ENCODE results near the gene RPUSD2. TPM values are rescaled to one million over a fixed set of nuclear protein-coding genes. Genes with fewer than 3 reads are reported as not detected.
A peak's percentile ranks its signal among the peaks of the same experiment; 100 is the strongest.

Gene RPUSD2
- total RNA-seq, 1 donor from 2014 or later, result 16.2 TPM

- H3K27me3 Mint-ChIP-seq, result no peaks in the 10 kb centered on the region
- H3K4me1 Mint-ChIP-seq (ENCODE audit: unreplicated experiment), result no peaks in the 10 kb centered on the region
- no peak overlapping the region for H3K4me3 Mint-ChIP-seq
- H3K9me3 Mint-ChIP-seq, result no peaks in the 10 kb centered on the region
- no peak overlapping the region for H3K27ac Mint-ChIP-seq
- no peak for TF ChIP-seq CTCF (conservative IDR thresholded peaks at IDR 0.05)
- no peaks in the 10 kb centered on the region for H3K36me3 Mint-ChIP-seq
- DNase-seq (ENCODE audit: extremely low spot score, unreplicated experiment), result no peak
Measured at GRCh38 chr15:40582726-40583246, 13.7 kb downstream of the RPUSD2 start.

DNA sequence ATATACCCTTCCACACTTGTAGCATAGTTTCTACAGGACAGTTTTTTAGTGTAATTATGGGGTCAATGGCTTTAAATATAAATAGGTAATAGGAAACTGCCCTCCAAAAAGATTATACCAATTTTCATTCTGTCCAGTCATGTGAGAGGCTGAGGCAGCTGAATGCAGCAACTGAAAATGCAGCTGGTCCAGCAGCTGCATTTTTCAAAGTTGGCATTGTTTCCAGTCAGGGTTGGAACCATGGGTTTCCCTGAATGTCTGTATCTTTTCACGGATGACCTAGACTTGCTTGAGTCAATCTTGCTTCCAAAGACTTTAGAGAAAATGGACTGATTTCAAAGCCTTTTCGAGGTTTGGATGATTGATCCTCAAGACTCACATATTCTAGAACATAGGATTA lies 15.1 kb downstream of the RPUSD2 start:
- no peaks in the 10 kb centered on the region for H3K36me3 Mint-ChIP-seq
- no peak for DNase-seq (ENCODE audit: extremely low spot score, unreplicated experiment)
- no peak overlapping the region for H3K4me3 Mint-ChIP-seq
- H3K27ac Mint-ChIP-seq, result no peak overlapping the region
- TF ChIP-seq CTCF (conservative IDR thresholded peaks at IDR 0.05), result no peak
- no peaks in the 10 kb centered on the region for H3K9me3 Mint-ChIP-seq
- H3K4me1 Mint-ChIP-seq (ENCODE audit: unreplicated experiment), result no peaks in the 10 kb centered on the region
- H3K27me3 Mint-ChIP-seq, result no peaks in the 10 kb centered on the region

GRCh38 chr15:40590667-40591050 lies 21.6 kb downstream of the RPUSD2 start:
- Mint-ChIP-seq H3K27me3 (peaks cover 6% of the 10 kb centered on the region), H3K9me3 (no peaks in the 10 kb centered on the region), H3K4me3 (peak overlapping the region; percentile 53), H3K36me3 (no peaks in the 10 kb centered on the region), H3K4me1 (ENCODE audit: unreplicated experiment) (peaks cover 16% of the 10 kb centered on the region), H3K27ac (peak overlapping the region; percentile 92)
- DNase-seq (ENCODE audit: extremely low spot score, unreplicated experiment), result no peak
- TF ChIP-seq CTCF (conservative IDR thresholded peaks at IDR 0.05), result no peak

GRCh38 chr15:40591389-40591788 lies 22.3 kb downstream of the RPUSD2 start:
- Mint-ChIP-seq H3K36me3 (no peaks in the 10 kb centered on the region), H3K9me3 (no peaks in the 10 kb centered on the region), H3K4me1 (ENCODE audit: unreplicated experiment) (peaks cover 19% of the 10 kb centered on the region), H3K4me3 (peak overlapping the region; percentile 76), H3K27ac (peak overlapping the region; percentile 92), H3K27me3 (peaks cover 6% of the 10 kb centered on the region)
- DNase-seq (ENCODE audit: extremely low spot score, unreplicated experiment), result no peak
- no peak for TF ChIP-seq CTCF (conservative IDR thresholded peaks at IDR 0.05)

DNA sequence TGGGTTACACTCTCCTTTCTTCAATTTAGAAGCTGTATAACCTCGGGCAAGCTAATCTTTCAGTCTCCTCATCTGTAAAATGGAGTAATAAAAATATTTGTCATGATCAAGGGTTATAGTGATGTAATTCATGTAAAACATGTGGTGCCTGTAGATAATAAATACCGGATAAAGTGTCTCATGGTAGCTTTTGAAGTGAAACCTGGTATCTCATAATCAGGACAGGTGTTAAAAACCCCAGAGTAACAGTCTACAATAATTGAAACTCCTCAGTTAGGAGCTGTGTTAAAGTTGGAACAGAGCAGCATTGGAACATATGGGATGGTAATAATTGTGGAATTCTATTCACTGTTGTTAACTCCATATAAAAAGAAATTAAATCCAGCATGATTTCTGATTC lies 24.1 kb downstream of the RPUSD2 start:
- no peak for TF ChIP-seq CTCF (conservative IDR thresholded peaks at IDR 0.05)
- no peaks in the 10 kb centered on the region for H3K9me3 Mint-ChIP-seq
- peaks cover 19% of the 10 kb centered on the region for H3K4me1 Mint-ChIP-seq (ENCODE audit: unreplicated experiment)
- peak overlapping the region; percentile 97 for H3K4me3 Mint-ChIP-seq
- peaks cover 6% of the 10 kb centered on the region for H3K27me3 Mint-ChIP-seq
- DNase-seq (ENCODE audit: extremely low spot score, unreplicated experiment), result no peak
- H3K36me3 Mint-ChIP-seq, result no peaks in the 10 kb centered on the region
- peak overlapping the region; percentile 99 for H3K27ac Mint-ChIP-seq

Data from type B pancreatic cell (in vitro differentiated cells).